HUES6 (cell line): Measurements from ENCODE around the gene ATP13A1.

Experiments used
- H3K27ac ChIP-seq: 2 replicates; pipeline ENCODE4 v1.7.0; 2013; ENCODE audit warnings: low read depth, mild to moderate bottlenecking, low read length, inconsistent platforms
- H3K27me3 ChIP-seq: 2 replicates; pipeline ENCODE4 v1.6.1; 2013; ENCODE audit warnings: low read length; ENCODE audit not compliant: control insufficient read depth, insufficient read depth
- H3K36me3 ChIP-seq: 2 replicates; pipeline ENCODE4 v1.6.1; 2013; ENCODE audit warnings: low read length; ENCODE audit not compliant: control insufficient read depth, insufficient read depth
- H3K4me1 ChIP-seq: 2 replicates; pipeline ENCODE4 v1.6.1; 2013; ENCODE audit warnings: low read length; ENCODE audit not compliant: control insufficient read depth, insufficient read depth
- H3K4me3 ChIP-seq: 2 replicates; pipeline ENCODE4 v1.5.1; 2013; ENCODE audit warnings: low read depth, low read length
- H3K9ac ChIP-seq: one replicate; pipeline ENCODE4 v1.6.1; 2013; ENCODE audit warnings: mild to moderate bottlenecking, low read length
- H3K9me3 ChIP-seq: 2 replicates; pipeline ENCODE4 v1.6.1; 2013; ENCODE audit warnings: low read depth, low read length; ENCODE audit not compliant: control insufficient read depth, insufficient read depth

Gene ATP13A1

DNA sequence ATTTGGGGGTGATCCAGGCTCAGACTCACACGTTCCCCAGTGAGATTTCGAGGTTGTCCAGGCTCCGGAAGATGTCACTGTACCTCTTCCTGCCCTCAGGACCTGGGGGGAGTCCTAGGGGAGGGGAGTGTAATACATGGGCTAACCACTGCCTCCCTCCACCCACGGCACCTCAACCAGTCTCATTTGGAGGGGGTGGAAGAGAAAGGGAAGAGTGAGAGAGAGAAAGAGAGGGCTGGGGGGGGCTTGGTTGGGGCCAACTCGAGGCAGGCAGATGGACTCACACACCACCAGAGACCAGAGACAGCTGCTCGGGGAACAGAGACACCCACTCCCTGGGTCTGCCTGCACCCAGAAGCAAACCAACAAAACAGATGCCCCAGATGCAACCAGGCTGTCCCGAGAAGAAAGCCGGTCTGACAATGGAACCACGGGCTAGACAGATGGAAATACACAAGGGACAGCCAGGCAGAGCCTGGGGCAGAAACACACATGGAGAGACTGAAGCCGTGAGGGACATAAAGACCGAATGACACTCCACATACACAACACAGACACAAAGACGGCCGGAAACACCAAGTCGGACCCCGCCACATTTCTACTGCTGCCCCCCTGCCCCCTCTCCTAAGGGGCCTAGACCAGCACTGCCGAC is 20.8 kb downstream of the ATP13A1 start:
- H3K36me3 ChIP-seq, result peaks cover 41% of the 10 kb centered on the region
- H3K27ac ChIP-seq, result no peak overlapping the region
- H3K9me3 ChIP-seq, result no peaks in the 10 kb centered on the region
- peak overlapping the region; percentile 65 for H3K9ac ChIP-seq
- peaks cover 2% of the 10 kb centered on the region; the same call in 1 of the 2 replicates for H3K4me1 ChIP-seq
- H3K4me3 ChIP-seq, result peak overlapping the region; percentile 90
- no peaks in the 10 kb centered on the region for H3K27me3 ChIP-seq

- Histone ChIP-seq H3K4me1 (peaks cover 4% of the 10 kb centered on the region; the same call in 1 of the 2 replicates), H3K27me3 (no peaks in the 10 kb centered on the region), H3K4me3 (peak overlapping the region; percentile 30), H3K9me3 (no peaks in the 10 kb centered on the region), H3K9ac (no peak overlapping the region), H3K27ac (no peak overlapping the region), H3K36me3 (peaks cover 32% of the 10 kb centered on the region)
Observed at GRCh38 chr19:19637523-19638251, 25.8 kb downstream of the ATP13A1 start.

DNA sequence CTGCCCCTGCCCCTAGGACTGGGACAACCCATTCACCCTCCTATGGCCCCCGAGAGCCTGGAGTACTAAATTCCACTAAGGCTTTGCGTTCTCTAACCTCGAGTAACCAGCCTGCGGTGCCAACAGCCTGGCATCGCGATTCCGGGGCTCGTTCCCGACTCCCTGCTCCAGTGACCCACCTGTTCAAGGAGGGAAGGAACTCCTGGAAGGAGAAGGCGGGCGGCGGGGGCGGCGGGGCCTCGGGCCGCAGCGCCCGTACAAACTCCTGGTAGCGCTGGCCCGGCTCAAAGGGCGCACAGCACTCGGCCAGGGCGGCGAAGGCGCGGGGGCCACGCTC is 26.3 kb downstream of the ATP13A1 start:
- H3K9me3 ChIP-seq, result no peaks in the 10 kb centered on the region
- peak overlapping the region; percentile 30 for H3K4me3 ChIP-seq
- no peak overlapping the region for H3K27ac ChIP-seq
- H3K27me3 ChIP-seq, result no peaks in the 10 kb centered on the region
- H3K9ac ChIP-seq, result no peak overlapping the region
- peaks cover 32% of the 10 kb centered on the region for H3K36me3 ChIP-seq
- peaks cover 4% of the 10 kb centered on the region; the same call in 1 of the 2 replicates for H3K4me1 ChIP-seq

- no peaks in the 10 kb centered on the region for H3K27me3 ChIP-seq
- H3K9ac ChIP-seq, result no peak overlapping the region
- peak overlapping the region; percentile 30; the same call in 1 of the 2 replicates for H3K4me3 ChIP-seq
- H3K27ac ChIP-seq, result no peak overlapping the region
- peaks cover 32% of the 10 kb centered on the region for H3K36me3 ChIP-seq
- no peaks in the 10 kb centered on the region for H3K9me3 ChIP-seq
- H3K4me1 ChIP-seq, result peaks cover 4% of the 10 kb centered on the region; the same call in 1 of the 2 replicates
Observed at GRCh38 chr19:19636573-19637185, 26.8 kb downstream of the ATP13A1 start.

- Histone ChIP-seq H3K9me3 (no peaks in the 10 kb centered on the region), H3K36me3 (peaks cover 37% of the 10 kb centered on the region), H3K27me3 (no peaks in the 10 kb centered on the region), H3K27ac (no peak overlapping the region), H3K4me3 (no peak overlapping the region), H3K4me1 (peaks cover 4% of the 10 kb centered on the region; the same call in 1 of the 2 replicates), H3K9ac (no peak overlapping the region)
Observed at GRCh38 chr19:19635313-19635702, 28.2 kb downstream of the ATP13A1 start.

DNA sequence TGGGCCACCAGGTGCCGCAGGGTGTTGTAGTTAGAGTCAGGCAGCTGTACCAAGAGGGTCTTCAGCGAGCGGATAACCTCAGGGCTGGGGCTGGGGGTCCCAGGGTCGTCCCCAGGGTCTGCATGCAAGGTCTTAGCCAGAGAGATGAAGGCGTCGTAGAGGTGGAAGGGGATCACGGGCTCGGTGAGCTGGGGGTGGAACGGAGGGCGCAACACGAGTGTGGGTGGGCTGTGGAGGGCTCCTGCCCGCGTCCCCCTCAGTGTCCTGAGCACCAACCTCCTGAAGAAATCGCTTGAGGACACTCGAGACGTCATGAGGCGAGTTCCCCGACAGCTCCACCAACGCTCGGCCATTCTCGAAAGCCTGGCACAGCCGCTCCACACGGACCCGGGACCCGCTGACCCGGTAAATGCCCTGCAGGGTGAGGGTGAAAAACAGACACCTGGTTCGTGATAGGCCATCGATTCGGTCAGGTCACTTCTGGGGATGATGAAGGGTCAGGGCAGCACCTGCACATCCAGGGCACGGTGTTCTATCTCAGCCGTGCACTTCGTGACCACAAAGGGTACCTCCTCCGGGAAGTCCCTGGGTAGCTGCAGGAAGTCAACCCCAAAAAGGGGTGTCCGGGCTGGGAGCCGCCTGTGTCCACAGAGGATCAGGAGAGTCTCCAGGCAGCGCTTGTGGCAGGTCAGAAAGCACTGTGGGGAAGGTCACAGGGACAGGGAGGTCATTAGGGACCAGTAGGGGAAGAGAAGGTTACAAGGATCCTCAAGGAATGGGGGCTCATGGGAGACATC is 28.8 kb downstream of the ATP13A1 start:
- Histone ChIP-seq H3K27me3 (no peaks in the 10 kb centered on the region), H3K9ac (no peak overlapping the region), H3K36me3 (peaks cover 33% of the 10 kb centered on the region), H3K27ac (no peak overlapping the region), H3K4me3 (no peak overlapping the region), H3K9me3 (no peaks in the 10 kb centered on the region), H3K4me1 (peaks cover 4% of the 10 kb centered on the region; the same call in 1 of the 2 replicates)

DNA sequence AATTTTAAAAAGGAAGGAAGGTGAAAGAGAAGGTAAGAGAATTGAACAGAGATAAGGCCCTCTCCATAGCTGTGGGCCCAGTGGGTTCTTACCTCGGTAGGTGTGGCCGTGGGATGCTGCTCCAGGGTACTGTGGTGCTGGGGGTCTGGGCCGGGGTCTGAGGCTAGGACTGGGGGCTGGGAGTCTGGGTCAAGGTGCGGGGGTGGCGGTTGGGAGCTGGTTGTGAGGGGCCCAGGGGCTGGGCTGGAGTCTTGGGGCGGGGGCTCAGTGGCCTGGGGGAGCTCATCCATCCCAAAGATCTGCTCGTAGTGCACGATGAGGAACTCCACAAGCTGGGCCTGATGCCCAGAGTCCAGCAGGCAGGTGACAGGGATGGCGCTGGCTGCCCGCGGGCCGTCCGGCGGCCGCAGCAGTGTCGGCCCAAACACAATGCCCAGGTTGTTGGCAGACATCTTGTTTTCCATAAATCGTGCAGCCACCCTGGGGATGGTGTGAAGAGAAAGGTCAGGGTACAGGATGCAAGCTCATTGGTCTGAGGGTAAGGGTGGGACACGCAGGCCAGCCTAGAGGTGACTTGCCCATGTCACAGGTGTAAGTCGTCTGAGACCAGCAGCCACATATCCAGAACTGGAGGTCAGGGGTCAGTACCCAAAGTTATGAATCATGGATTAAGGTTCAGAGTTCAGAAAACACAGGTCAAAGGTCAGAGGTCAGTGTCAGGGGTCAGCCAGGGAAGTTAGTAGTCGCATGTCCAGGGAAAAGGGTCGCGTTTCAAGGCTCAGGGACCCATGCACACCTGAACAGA is 29.6 kb downstream of the ATP13A1 start:
- H3K27me3 ChIP-seq, result no peaks in the 10 kb centered on the region
- no peak overlapping the region for H3K4me3 ChIP-seq
- peaks cover 32% of the 10 kb centered on the region for H3K36me3 ChIP-seq
- H3K9me3 ChIP-seq, result no peaks in the 10 kb centered on the region
- peaks cover 4% of the 10 kb centered on the region; the same call in 1 of the 2 replicates for H3K4me1 ChIP-seq
- no peak overlapping the region for H3K9ac ChIP-seq
- H3K27ac ChIP-seq, result no peak overlapping the region

- Histone ChIP-seq H3K27me3 (no peaks in the 10 kb centered on the region), H3K9me3 (no peaks in the 10 kb centered on the region), H3K4me3 (no peak overlapping the region), H3K4me1 (peaks cover 2% of the 10 kb centered on the region; the same call in 1 of the 2 replicates), H3K27ac (no peak overlapping the region), H3K9ac (no peak overlapping the region), H3K36me3 (peaks cover 32% of the 10 kb centered on the region)
Observed at GRCh38 chr19:19632661-19633060, 30.8 kb downstream of the ATP13A1 start.

DNA sequence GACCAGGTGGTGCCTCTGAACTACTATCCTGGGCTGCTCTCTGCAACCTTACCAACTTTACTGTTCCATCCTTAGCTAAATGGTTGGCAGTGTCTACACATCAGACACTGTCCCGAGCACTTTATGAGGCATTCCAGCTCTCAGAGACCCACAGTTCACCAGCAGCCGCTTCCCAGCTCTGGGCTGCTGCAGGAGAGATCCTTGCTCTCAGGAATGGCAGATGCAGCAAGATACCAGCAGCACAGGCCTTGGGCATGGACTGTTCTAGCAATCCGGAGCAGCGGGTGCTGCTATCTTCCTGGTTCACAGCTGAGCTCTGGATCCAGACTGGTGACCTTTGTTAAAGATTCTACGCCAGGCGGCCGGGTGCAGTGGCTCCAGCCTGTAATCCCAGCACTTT is 32.1 kb downstream of the ATP13A1 start:
- no peak overlapping the region for H3K27ac ChIP-seq

GRCh38 chr19:19630426-19630825 is 33.0 kb downstream of the ATP13A1 start:
- no peak overlapping the region for H3K27ac ChIP-seq
- H3K4me3 ChIP-seq, result no peak overlapping the region
- H3K9ac ChIP-seq, result no peak overlapping the region
- peaks cover 37% of the 10 kb centered on the region for H3K36me3 ChIP-seq
- no peaks in the 10 kb centered on the region for H3K27me3 ChIP-seq
- no peaks in the 10 kb centered on the region for H3K9me3 ChIP-seq
- peaks cover 16% of the 10 kb centered on the region; the same call in 1 of the 2 replicates for H3K4me1 ChIP-seq

More for the DNA sequence above, 32.1 kb downstream of the ATP13A1 start:
- H3K4me1 ChIP-seq, result peaks cover 12% of the 10 kb centered on the region; the same call in 1 of the 2 replicates
- peaks cover 33% of the 10 kb centered on the region for H3K36me3 ChIP-seq
- H3K4me3 ChIP-seq, result no peak overlapping the region
- no peaks in the 10 kb centered on the region for H3K9me3 ChIP-seq
- H3K9ac ChIP-seq, result no peak overlapping the region
- no peaks in the 10 kb centered on the region for H3K27me3 ChIP-seq
